H9 (cell line): ENCODE measurements around the gene PTGS1. TPM values are rescaled to one million over a fixed set of nuclear protein-coding genes. Genes with fewer than 3 reads are reported as not detected.

Experiments
- DNase-seq: peaks from one replicate; pipeline ENCODE4 v3.0.0-alpha.2; 2017
- H2AFZ ChIP-seq: one replicate; pipeline ENCODE4 v1.6.1; 2013; ENCODE audit warnings: mild to moderate bottlenecking, low read length, control low read depth, moderate library complexity
- H2AK5ac ChIP-seq: 2 replicates; pipeline ENCODE4 v1.6.1; 2013; ENCODE audit warnings: low read length, control low read depth, mixed read lengths; ENCODE audit not compliant: insufficient read length
- H2BK120ac ChIP-seq: one replicate; pipeline ENCODE4 v1.6.1; 2013; ENCODE audit warnings: low read depth, mild to moderate bottlenecking, low read length, control low read depth, inconsistent platforms; ENCODE audit not compliant: poor library complexity, severe bottlenecking
- H2BK12ac ChIP-seq: 2 replicates; pipeline ENCODE4 v1.6.1; 2013; ENCODE audit warnings: low read length, control low read depth, mixed read lengths, low read depth; ENCODE audit not compliant: insufficient read length
- H2BK15ac ChIP-seq: 2 replicates; pipeline ENCODE4 v1.6.1; 2013; ENCODE audit warnings: low read depth, low read length, control low read depth
- H2BK20ac ChIP-seq: one replicate; pipeline ENCODE4 v1.6.1; 2013; ENCODE audit warnings: low read depth, mild to moderate bottlenecking, low read length, control low read depth, inconsistent platforms; ENCODE audit not compliant: poor library complexity, severe bottlenecking
- H2BK5ac ChIP-seq: 2 replicates; pipeline ENCODE4 v1.6.1; 2013; ENCODE audit warnings: low read length, control low read depth, mixed read lengths; ENCODE audit not compliant: insufficient read length
- H3K14ac ChIP-seq: 2 replicates; pipeline ENCODE4 v1.6.1; 2013; ENCODE audit warnings: low read length, control low read depth; ENCODE audit not compliant: insufficient read depth
- H3K18ac ChIP-seq: 2 replicates; pipeline ENCODE4 v1.6.1; 2013; ENCODE audit warnings: low read depth, mild to moderate bottlenecking, mixed read lengths, low read length, control low read depth; ENCODE audit not compliant: insufficient read length
- H3K23ac ChIP-seq: 2 replicates; pipeline ENCODE4 v1.6.1; 2013; ENCODE audit warnings: low read length, control low read depth, mixed read lengths, low read depth; ENCODE audit not compliant: insufficient read length
- H3K23me2 ChIP-seq: 2 replicates; pipeline ENCODE4 v1.6.1; 2013; ENCODE audit warnings: low read depth, mild to moderate bottlenecking, mixed read lengths, low read length, control low read depth; ENCODE audit not compliant: insufficient read length, poor library complexity, severe bottlenecking
- H3K27ac ChIP-seq: 2 replicates; pipeline ENCODE4 v1.5.1; 2013; ENCODE audit warnings: low read length, control low read depth, mixed read lengths, low read depth; ENCODE audit not compliant: insufficient read length
- H3K27me3 ChIP-seq: 2 replicates; pipeline ENCODE4 v1.6.1; 2013; ENCODE audit warnings: low read length, control low read depth, inconsistent platforms; ENCODE audit not compliant: insufficient read depth
- H3K4ac ChIP-seq: 2 replicates; pipeline ENCODE4 v1.6.1; 2013; ENCODE audit warnings: low read depth, mild to moderate bottlenecking, control low read depth, inconsistent platforms, low read length, moderate library complexity
- H3K4me1 ChIP-seq: 2 replicates; pipeline ENCODE4 v1.6.1; 2013; ENCODE audit warnings: low read length, control low read depth, inconsistent platforms; ENCODE audit not compliant: insufficient read depth
- H3K4me2 ChIP-seq: 2 replicates; pipeline ENCODE4 v1.6.1; 2013; ENCODE audit warnings: low read length, control low read depth, mixed read lengths; ENCODE audit not compliant: insufficient read length, insufficient read depth
- H3K56ac ChIP-seq: 2 replicates; pipeline ENCODE4 v1.6.1; 2013; ENCODE audit warnings: low read depth, mild to moderate bottlenecking, mixed read lengths, low read length, control low read depth; ENCODE audit not compliant: insufficient read length
- H3K79me1 ChIP-seq: 2 replicates; pipeline ENCODE4 v1.6.1; 2013; ENCODE audit warnings: low read depth, mild to moderate bottlenecking, moderate library complexity, low read length, control low read depth, inconsistent platforms; ENCODE audit not compliant: insufficient read depth, poor library complexity, severe bottlenecking
- H3K79me2 ChIP-seq: 2 replicates; pipeline ENCODE4 v1.6.1; 2013; ENCODE audit warnings: low read length, control low read depth, inconsistent platforms; ENCODE audit not compliant: insufficient read depth
- H3K9ac ChIP-seq: 2 replicates; pipeline ENCODE4 v1.6.1; 2013; ENCODE audit warnings: low read length, control low read depth, mixed read lengths; ENCODE audit not compliant: insufficient read length; ENCODE audit errors: extremely low read depth
- H3K9me3 ChIP-seq: one replicate; pipeline ENCODE4 v1.6.1; 2013; ENCODE audit warnings: low read depth, low read length, inconsistent platforms; ENCODE audit not compliant: control insufficient read depth
- H3T11ph ChIP-seq: one replicate; pipeline ENCODE4 v1.6.1; 2013; ENCODE audit warnings: mild to moderate bottlenecking, low read length, control low read depth, inconsistent platforms
- H4K20me1 ChIP-seq: one replicate; pipeline ENCODE4 v1.6.1; 2013; ENCODE audit not compliant: control insufficient read depth, insufficient read length, insufficient read depth
- H4K5ac ChIP-seq: 2 replicates; pipeline ENCODE4 v1.6.1; 2013; ENCODE audit warnings: low read depth, mild to moderate bottlenecking, mixed read lengths, low read length, control low read depth; ENCODE audit not compliant: insufficient read length
- H4K8ac ChIP-seq: replicated peaks from 2 replicates; pipeline ENCODE4 v1.6.1; 2013; ENCODE audit warnings: low read length, control low read depth, mixed read lengths, low read depth; ENCODE audit not compliant: insufficient read length
- H4K91ac ChIP-seq: 2 replicates; pipeline ENCODE4 v1.6.1; 2013; ENCODE audit warnings: low read depth, mild to moderate bottlenecking, moderate library complexity, mixed read lengths, low read length, control low read depth; ENCODE audit not compliant: insufficient read length
- H3K27ac Mint-ChIP-seq, 3 experiments: 2 replicates in 2 of 3; 3 replicates in 1 of 3; pipeline ENCODE4 v1.8.0; 2020 to 2021; ENCODE audit warnings: mixed read lengths in 3 of 3, mild to moderate bottlenecking in 1 of 3, moderate library complexity in 1 of 3
- H3K27me3 Mint-ChIP-seq: 2 replicates; pipeline ENCODE4 v1.8.0; 2021; ENCODE audit warnings: low read depth, mild to moderate bottlenecking, moderate library complexity, mixed read lengths
- H3K36me3 Mint-ChIP-seq, 3 experiments: 2 replicates in 2 of 3; 3 replicates in 1 of 3; pipeline ENCODE4 v1.8.0; 2020 to 2021; ENCODE audit warnings: low read depth in 3 of 3, mixed read lengths in 3 of 3; ENCODE audit not compliant: insufficient read depth in 1 of 3
- H3K4me1 Mint-ChIP-seq, 2 experiments: 2 replicates each; pipeline ENCODE4 v1.8.0; 2020; ENCODE audit warnings: mixed read lengths in 2 of 2
- H3K4me3 Mint-ChIP-seq, 2 experiments: 2 replicates in 1 of 2; 3 replicates in 1 of 2; pipeline ENCODE4 v1.8.0; 2020 to 2021; ENCODE audit warnings: mild to moderate bottlenecking in 2 of 2, mixed read lengths in 2 of 2, moderate library complexity in 1 of 2
- H3K9me3 Mint-ChIP-seq, 2 experiments: 2 replicates in 1 of 2; 3 replicates in 1 of 2; pipeline ENCODE4 v1.8.0; 2020; ENCODE audit warnings: mild to moderate bottlenecking in 2 of 2, mixed read lengths in 2 of 2, moderate library complexity in 1 of 2
- CTCF ChIP-seq: fragments of 200-600 bp; sonication (generic); conservative IDR thresholded peaks from 3 replicates; pipeline ENCODE4 v1.8.0; 2021; ENCODE audit warnings: antibody characterized with exemption, mild to moderate bottlenecking
- WGBS: extraction: QIAGEN DNeasy Blood & Tissue Kit; methylation state at CpG from one replicate; pipeline ENCODE4 v1.1.7; 2013; ENCODE audit warnings: missing lambda C conversion rate, low lambda C conversion rate, mixed read lengths; ENCODE audit not compliant: insufficient read length; ENCODE audit errors: extremely low coverage; 5-methylcytosine and 5-hydroxymethylcytosine counted together
- total RNA-seq: library from RNA; stranded (reverse); gene quantifications from 2 replicates; pipeline ENCODE4 v1.2.1, GENCODE V29; 2021

Gene PTGS1
- total RNA-seq, 1 experiment from 2014 or later: 1.3 TPM

DNA sequence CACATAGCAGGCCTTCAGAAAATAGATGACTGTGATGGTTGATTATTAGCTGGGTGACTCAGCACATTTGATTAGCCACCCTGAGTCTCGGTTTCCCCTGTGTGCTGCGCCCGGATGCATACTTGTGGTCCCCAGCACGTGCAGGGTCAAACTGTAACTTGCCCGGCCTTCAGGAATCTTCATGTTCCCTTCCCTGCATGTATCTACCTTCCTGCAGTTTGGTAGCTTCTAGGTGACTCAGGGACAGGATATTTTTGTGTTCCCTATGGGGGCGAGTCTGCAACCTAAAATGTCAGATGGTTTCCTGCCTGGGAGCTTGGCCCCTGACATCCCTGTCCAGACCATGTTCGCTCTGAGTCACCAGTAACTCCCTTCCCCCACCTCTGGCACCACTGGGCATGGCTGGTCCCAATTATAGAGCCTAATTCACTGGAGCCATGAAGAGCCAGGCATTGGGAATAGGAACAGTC lies 13.2 kb downstream of the PTGS1 start:
- Histone ChIP-seq H4K5ac (no peak overlapping the region), H2AK5ac (no peak overlapping the region), H4K8ac (no peak overlapping the region), H3K14ac (no peak overlapping the region), H3K4me1 (no peaks in the 10 kb centered on the region; the same call in 1 of the 2 replicates), H3K23ac (no peak overlapping the region), H4K20me1 (no peaks in the 10 kb centered on the region), H4K91ac (no peak overlapping the region), H2BK20ac (no peak overlapping the region), H3K18ac (no peak overlapping the region), H2BK12ac (no peak overlapping the region), H3T11ph (no peak overlapping the region), H3K9ac (no peak overlapping the region), H3K56ac (no peak overlapping the region), H3K27me3 (no peaks in the 10 kb centered on the region; the same call in 1 of the 2 replicates), H2BK15ac (no peak overlapping the region), H3K23me2 (peaks cover 2% of the 10 kb centered on the region), H2BK120ac (no peak overlapping the region), H3K9me3 (no peaks in the 10 kb centered on the region), H2BK5ac (no peak overlapping the region), H3K4ac (no peak overlapping the region), H3K79me2 (no peaks in the 10 kb centered on the region), H3K27ac (no peak overlapping the region), H3K4me2 (no peak overlapping the region), H2AFZ (no peak overlapping the region), H3K79me1 (no peaks in the 10 kb centered on the region)
- Mint-ChIP-seq H3K27ac (no peak overlapping the region), H3K27me3 (peaks cover 2% of the 10 kb centered on the region; the same call in 1 of the 2 replicates), H3K4me3 (no peak overlapping the region), H3K36me3 (no peaks in the 10 kb centered on the region), H3K9me3 (peaks cover 4 to 6% of the 10 kb centered on the region in 2 experiments; a peak in 3 of 5 replicates), H3K4me1 (peaks cover 0 to 2% of the 10 kb centered on the region in 2 experiments; a peak in 2 of 4 replicates)
- WGBS: no CpG with 5 or more reads among the region's 7 CpGs
- TF ChIP-seq CTCF: no peak
- DNase-seq: no peak
